Nephron progenitor cell (in vitro differentiated cells): Measurements from ENCODE around the gene E2F3.
A peak's percentile ranks its signal among the peaks of the same experiment; 100 is the strongest.
"Not testable (repeated sequence)": the region's sequence is repeated elsewhere in the genome, so short reads cannot be mapped to it uniquely, and the experiment has no call there.

Experiments used
- DNase-seq: peaks from one replicate; pipeline ENCODE4 v3.0.0; 2021
- H3K27ac Mint-ChIP-seq: 2 replicates; pipeline ENCODE4 v1.8.0; 2021; ENCODE audit warnings: mild to moderate bottlenecking, moderate library complexity, mixed read lengths
- H3K27me3 Mint-ChIP-seq: 2 replicates; pipeline ENCODE4 v1.8.0; 2021; ENCODE audit warnings: mild to moderate bottlenecking, low read depth, mixed read lengths; ENCODE audit not compliant: poor library complexity
- H3K36me3 Mint-ChIP-seq: 2 replicates; pipeline ENCODE4 v1.8.0; 2021; ENCODE audit warnings: low read depth, mixed read lengths
- H3K4me1 Mint-ChIP-seq: 2 replicates; pipeline ENCODE4 v1.8.0; 2021; ENCODE audit warnings: mixed read lengths
- H3K4me3 Mint-ChIP-seq: 2 replicates; pipeline ENCODE4 v1.8.0; 2021; ENCODE audit warnings: mild to moderate bottlenecking, moderate library complexity, mixed read lengths
- H3K9me3 Mint-ChIP-seq: 2 replicates; pipeline ENCODE4 v1.8.0; 2021; ENCODE audit warnings: mild to moderate bottlenecking, moderate library complexity, mixed read lengths
- CTCF ChIP-seq: fragments of 200-600 bp; sonication (generic); IDR thresholded peaks from 2 replicates; pipeline ENCODE4 v1.5.0; 2021; ENCODE audit warnings: antibody characterized with exemption

Gene E2F3

GRCh38 chr6:20458027-20458894 lies 56.6 kb downstream of the E2F3 start:
- no peak for TF ChIP-seq CTCF
- Mint-ChIP-seq H3K4me1 (peaks cover 11% of the 10 kb centered on the region), H3K9me3 (peaks cover 22% of the 10 kb centered on the region), H3K27ac (no peak overlapping the region), H3K4me3 (no peak overlapping the region), H3K27me3 (no peaks in the 10 kb centered on the region), H3K36me3 (peaks cover 97% of the 10 kb centered on the region)
- no peak for DNase-seq

DNA sequence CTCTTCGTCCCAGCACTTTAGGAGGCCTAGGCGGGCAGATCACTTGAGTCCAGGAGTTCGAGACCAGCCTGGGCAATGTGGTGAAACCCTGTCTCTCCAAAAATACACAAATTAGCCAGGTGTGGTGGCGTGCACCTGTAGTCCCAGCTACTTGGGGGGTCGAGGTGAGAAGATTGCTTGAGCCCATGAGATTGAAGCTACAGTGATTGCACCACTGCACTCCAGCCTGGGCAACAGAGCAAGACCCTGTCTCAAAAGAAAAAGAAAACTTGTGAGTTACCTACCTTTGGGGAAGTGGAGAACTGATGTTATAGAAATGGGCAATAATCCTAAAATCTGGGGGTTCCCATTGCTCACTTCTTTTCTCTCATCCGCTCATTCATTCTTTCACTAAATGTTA lies 58.0 kb downstream of the E2F3 start:
- Mint-ChIP-seq H3K4me3 (no peak overlapping the region), H3K9me3 (peaks cover 35% of the 10 kb centered on the region), H3K36me3 (peaks cover 100% of the 10 kb centered on the region), H3K27ac (no peak overlapping the region), H3K4me1 (peaks cover 6% of the 10 kb centered on the region), H3K27me3 (peaks cover 3% of the 10 kb centered on the region)
- no peak for DNase-seq
- no peak for TF ChIP-seq CTCF

DNA sequence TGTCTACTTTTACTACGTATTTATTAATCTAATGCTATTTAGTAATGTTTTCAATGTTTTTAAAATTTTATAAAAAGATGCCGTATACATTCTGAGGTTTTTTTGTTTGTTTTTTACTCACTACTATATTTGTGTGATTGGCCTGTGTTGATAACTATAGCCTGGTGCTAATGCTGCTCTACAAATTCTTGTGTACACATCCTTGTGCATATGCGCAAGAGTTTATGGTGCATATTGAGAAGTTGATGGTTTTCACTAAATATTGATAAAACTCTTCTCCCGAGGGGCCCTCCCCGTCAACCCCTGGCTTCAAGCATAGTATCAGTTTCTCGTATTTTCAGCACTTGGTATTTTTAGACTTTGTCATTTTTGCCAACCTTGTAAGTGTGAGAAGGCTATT lies 59.9 kb downstream of the E2F3 start:
- TF ChIP-seq CTCF: no peak

DNA sequence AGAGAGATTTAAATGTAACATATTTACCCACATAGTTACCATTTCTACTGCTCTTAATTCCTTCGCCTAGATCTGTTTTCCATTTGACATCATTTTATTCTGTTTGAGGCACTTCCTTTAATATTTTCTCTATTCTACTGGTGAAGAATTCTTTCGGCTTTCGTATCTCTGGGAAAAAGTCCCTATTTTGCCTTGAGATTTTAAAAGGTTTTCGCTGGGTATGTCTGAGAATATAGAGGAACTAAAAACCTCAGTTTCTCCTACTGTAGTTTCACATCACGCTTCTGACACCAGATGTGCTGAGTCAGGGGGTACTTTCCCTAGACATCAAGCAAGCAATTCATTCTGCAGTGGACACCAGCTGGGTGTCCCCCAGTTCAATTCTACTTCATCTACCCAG lies 61.7 kb downstream of the E2F3 start:
- H3K27ac Mint-ChIP-seq: no peak overlapping the region
- DNase-seq: no peak
- H3K36me3 Mint-ChIP-seq: peaks cover 94% of the 10 kb centered on the region
- H3K27me3 Mint-ChIP-seq: peaks cover 7% of the 10 kb centered on the region
- H3K9me3 Mint-ChIP-seq: peaks cover 44% of the 10 kb centered on the region
- no peaks in the 10 kb centered on the region for H3K4me1 Mint-ChIP-seq
- no peak overlapping the region for H3K4me3 Mint-ChIP-seq
- no peak for TF ChIP-seq CTCF

More for the DNA sequence above, 59.9 kb downstream of the E2F3 start:
- DNase-seq: no peak
- H3K9me3 Mint-ChIP-seq: peaks cover 44% of the 10 kb centered on the region
- H3K36me3 Mint-ChIP-seq: peaks cover 96% of the 10 kb centered on the region
- no peak overlapping the region for H3K27ac Mint-ChIP-seq
- H3K27me3 Mint-ChIP-seq: peaks cover 3% of the 10 kb centered on the region
- H3K4me1 Mint-ChIP-seq: no peaks in the 10 kb centered on the region
- no peak overlapping the region for H3K4me3 Mint-ChIP-seq

- Mint-ChIP-seq H3K4me1 (no peaks in the 10 kb centered on the region), H3K36me3 (peaks cover 88% of the 10 kb centered on the region), H3K27me3 (peaks cover 7% of the 10 kb centered on the region), H3K4me3 (no peak overlapping the region), H3K27ac (no peak overlapping the region), H3K9me3 (peaks cover 44% of the 10 kb centered on the region)
- no peak for TF ChIP-seq CTCF
- DNase-seq: no peak
Measured at GRCh38 chr6:20464041-20464440, 62.4 kb downstream of the E2F3 start.

- DNase-seq: no peak
- TF ChIP-seq CTCF: no peak
- Mint-ChIP-seq H3K27ac (peak overlapping the region; percentile 33), H3K9me3 (peaks cover 43% of the 10 kb centered on the region), H3K4me1 (no peaks in the 10 kb centered on the region), H3K36me3 (peaks cover 81% of the 10 kb centered on the region), H3K27me3 (peaks cover 7% of the 10 kb centered on the region), H3K4me3 (no peak overlapping the region)
Measured at GRCh38 chr6:20464847-20465246, 63.2 kb downstream of the E2F3 start.

DNA sequence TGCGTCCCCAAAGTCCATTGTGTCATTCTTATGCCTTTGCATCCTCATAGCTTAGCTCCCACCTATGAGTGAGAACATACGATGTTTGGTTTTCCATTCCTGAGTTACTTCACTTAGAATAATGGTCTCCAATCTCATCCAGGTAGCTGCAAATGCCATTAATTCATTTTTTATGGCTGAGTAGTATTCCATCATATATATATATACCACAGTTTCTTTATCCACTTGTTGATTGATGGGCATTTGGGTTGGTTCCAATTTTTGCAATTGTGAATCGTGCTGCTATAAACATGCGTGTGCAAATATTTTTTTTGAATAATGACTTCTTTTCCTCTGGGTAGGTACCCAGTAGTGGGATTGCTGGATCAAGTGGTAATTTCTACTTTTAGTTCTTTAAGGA lies 63.9 kb downstream of the E2F3 start:
- not testable (repeated sequence) for H3K27ac Mint-ChIP-seq, H3K27me3 Mint-ChIP-seq

More for the DNA sequence above, 63.9 kb downstream of the E2F3 start:
- not testable (repeated sequence) for DNase-seq, H3K4me1 Mint-ChIP-seq, H3K4me3 Mint-ChIP-seq
- H3K9me3 Mint-ChIP-seq: peaks cover 35% of the 10 kb centered on the region
- peaks cover 77% of the 10 kb centered on the region for H3K36me3 Mint-ChIP-seq
